Chondrocyte (in vitro differentiated cells): Measurements from ENCODE around the gene LANCL3. TPM values are rescaled to one million over a fixed set of nuclear protein-coding genes. Genes with fewer than 3 reads are reported as not detected.

Experiments used
- DNase-seq: peaks from one replicate; pipeline ENCODE4 v3.0.0; 2021; ENCODE audit warnings: mixed read lengths, low spot score
- H3K27ac Mint-ChIP-seq: one replicate; pipeline ENCODE4 v1.8.0; 2021; ENCODE audit warnings: mild to moderate bottlenecking, moderate library complexity, mixed read lengths; ENCODE audit not compliant: unreplicated experiment
- H3K27me3 Mint-ChIP-seq: 2 replicates; pipeline ENCODE4 v1.8.0; 2021; ENCODE audit warnings: low read depth, mixed read lengths
- H3K36me3 Mint-ChIP-seq: 2 replicates; pipeline ENCODE4 v1.8.0; 2021; ENCODE audit warnings: low read depth, mixed read lengths
- H3K4me1 Mint-ChIP-seq: 2 replicates; pipeline ENCODE4 v1.8.0; 2021; ENCODE audit warnings: low read depth, mild to moderate bottlenecking, mixed read lengths
- H3K4me3 Mint-ChIP-seq: one replicate; pipeline ENCODE4 v1.8.0; 2021; ENCODE audit warnings: mild to moderate bottlenecking, moderate library complexity, mixed read lengths; ENCODE audit not compliant: unreplicated experiment
- H3K9me3 Mint-ChIP-seq: 2 replicates; pipeline ENCODE4 v1.8.0; 2021; ENCODE audit warnings: low read depth, mixed read lengths
- CTCF ChIP-seq: fragments of 200-600 bp; sonication (generic); IDR thresholded peaks from 2 replicates; pipeline ENCODE4 v1.5.0; 2021; ENCODE audit warnings: antibody characterized with exemption, mild to moderate bottlenecking, moderate library complexity
- total RNA-seq: library from RNA; stranded (reverse); gene quantifications from 3 replicates; pipeline ENCODE4 v1.2.1, GENCODE V29; 2021

LANCL3 gene
- total RNA-seq, 1 donor from 2014 or later = 0.05 TPM

GRCh38 chrX:37726346-37726745 lies 154.9 kb downstream of the LANCL3 start:
- no peaks in the 10 kb centered on the region for H3K36me3 Mint-ChIP-seq
- peaks cover 10% of the 10 kb centered on the region for H3K4me1 Mint-ChIP-seq
- peaks cover 13% of the 10 kb centered on the region for H3K9me3 Mint-ChIP-seq
- no peak overlapping the region for H3K4me3 Mint-ChIP-seq
- H3K27ac Mint-ChIP-seq = no peak overlapping the region
- DNase-seq = no peak
- H3K27me3 Mint-ChIP-seq = peaks cover 4% of the 10 kb centered on the region
- TF ChIP-seq CTCF = no peak

Other genes starting within 250 kb of the LANCL3 start
- gene PRRG1, start 222.3 kb upstream of the LANCL3 start, total RNA-seq = 10.8 to 11.6 TPM (median 11.6 TPM) in 3 replicates
- gene XK, start 114.1 kb downstream of the LANCL3 start, total RNA-seq = 0.07 TPM in 1 of 3 replicates, not detected in the others
- not detected in 3 replicates for gene CYBB, start 208.4 kb downstream of the LANCL3 start, total RNA-seq